ENCODE results near the gene ARHGAP19.

Gene ARHGAP19

GRCh38 chr10:97179311-97179710, 113.1 kb downstream of the ARHGAP19 start:
- ChIA-PET POLR2A (no interaction called here), CTCF (interaction anchor here (1.3 to 3.0 kb wide), 4 partner anchors 31 to 106 kb away, joined by 3 to 16 read pairs (median 6); no protein-coding TSS in a partner anchor)
- TF ChIP-seq CTCF (IDR thresholded peaks at IDR 0.05; ENCODE audit: insufficient read depth, low read length, missing control alignments), result no peak
- no peak for DNase-seq (ENCODE audit: low read depth, low spot score)
- H3K4me3 ChIP-seq (ENCODE audit: low read depth, low read length), result no peak overlapping the region

GRCh38 chr10:97178074-97178473, 114.4 kb downstream of the ARHGAP19 start:
- ChIA-PET POLR2A (no interaction called here), CTCF (interaction anchor here (1.0 to 3.0 kb wide), 3 partner anchors 19 to 105 kb away, joined by 3 to 16 read pairs (median 9); no protein-coding TSS in a partner anchor)
- DNase-seq (ENCODE audit: low read depth, low spot score), result no peak
- TF ChIP-seq CTCF (IDR thresholded peaks at IDR 0.05; ENCODE audit: insufficient read depth, low read length, missing control alignments), result no peak
- no peak overlapping the region for H3K4me3 ChIP-seq (ENCODE audit: low read depth, low read length)

- DNase-seq (ENCODE audit: low read depth, low spot score), result no peak
- no peak overlapping the region for H3K4me3 ChIP-seq (ENCODE audit: low read depth, low read length)
- CTCF ChIA-PET, result interaction anchor here (1.4 kb wide), 1 partner anchor 34 kb away, joined by 4 read pairs; no protein-coding TSS in a partner anchor
- no peak for TF ChIP-seq CTCF (IDR thresholded peaks at IDR 0.05; ENCODE audit: insufficient read depth, low read length, missing control alignments)
- POLR2A ChIA-PET, result no interaction called here
Observed at GRCh38 chr10:97176226-97176625, 116.2 kb downstream of the ARHGAP19 start.

- no peak for DNase-seq (ENCODE audit: low read depth, low spot score)
- no peak overlapping the region for H3K4me3 ChIP-seq (ENCODE audit: low read depth, low read length)
- ChIA-PET CTCF (interaction anchor here (1.3 to 1.9 kb wide), 2 partner anchors 35 to 103 kb away, joined by 4 to 8 read pairs; no protein-coding TSS in a partner anchor), POLR2A (no interaction called here)
- no peak for TF ChIP-seq CTCF (IDR thresholded peaks at IDR 0.05; ENCODE audit: insufficient read depth, low read length, missing control alignments)
Observed at GRCh38 chr10:97175586-97175985, 116.9 kb downstream of the ARHGAP19 start.

GRCh38 chr10:97174941-97175340, 117.5 kb downstream of the ARHGAP19 start:
- CTCF ChIA-PET, result interaction anchor here (1.3 to 1.9 kb wide), 2 partner anchors 36 to 102 kb away, joined by 4 to 8 read pairs; no protein-coding TSS in a partner anchor

GRCh38 chr10:97174276-97174775, 118.1 kb downstream of the ARHGAP19 start:
- ChIA-PET CTCF (interaction anchor here (1.3 to 1.9 kb wide), 2 partner anchors 36 to 102 kb away, joined by 4 to 8 read pairs; no protein-coding TSS in a partner anchor), POLR2A (no interaction called here)
- H3K4me3 ChIP-seq (ENCODE audit: low read depth, low read length), result no peak overlapping the region
- DNase-seq (ENCODE audit: low read depth, low spot score), result no peak
- TF ChIP-seq CTCF (IDR thresholded peaks at IDR 0.05; ENCODE audit: insufficient read depth, low read length, missing control alignments), result no peak

More at GRCh38 chr10:97174941-97175340, 117.5 kb downstream of the ARHGAP19 start:
- no peak overlapping the region for H3K4me3 ChIP-seq (ENCODE audit: low read depth, low read length)
- no peak for TF ChIP-seq CTCF (IDR thresholded peaks at IDR 0.05; ENCODE audit: insufficient read depth, low read length, missing control alignments)
- DNase-seq (ENCODE audit: low read depth, low spot score), result no peak
- POLR2A ChIA-PET, result no interaction called here

All from AG04449 (cell line).